Stimulated activated CD8-positive, alpha-beta memory T cell treated with anti-CD3 and anti-CD28 coated beads, Interleukin-7, amount 100 ng/mL, for 48 hours (primary cell): Measurements from ENCODE around the gene HS6ST1.
"Not testable (repeated sequence)": the region's sequence is repeated elsewhere in the genome, so short reads cannot be mapped to it uniquely, and the experiment has no call there.

ENCODE experiments used
- DNase-seq, 2 donors: peaks; one replicate each; pipeline ENCODE4 v3.0.0-alpha.2; 2020; ENCODE audit warnings: low read depth in 1 of 2; ENCODE audit errors: extremely low read depth in 1 of 2

Gene HS6ST1

DNA sequence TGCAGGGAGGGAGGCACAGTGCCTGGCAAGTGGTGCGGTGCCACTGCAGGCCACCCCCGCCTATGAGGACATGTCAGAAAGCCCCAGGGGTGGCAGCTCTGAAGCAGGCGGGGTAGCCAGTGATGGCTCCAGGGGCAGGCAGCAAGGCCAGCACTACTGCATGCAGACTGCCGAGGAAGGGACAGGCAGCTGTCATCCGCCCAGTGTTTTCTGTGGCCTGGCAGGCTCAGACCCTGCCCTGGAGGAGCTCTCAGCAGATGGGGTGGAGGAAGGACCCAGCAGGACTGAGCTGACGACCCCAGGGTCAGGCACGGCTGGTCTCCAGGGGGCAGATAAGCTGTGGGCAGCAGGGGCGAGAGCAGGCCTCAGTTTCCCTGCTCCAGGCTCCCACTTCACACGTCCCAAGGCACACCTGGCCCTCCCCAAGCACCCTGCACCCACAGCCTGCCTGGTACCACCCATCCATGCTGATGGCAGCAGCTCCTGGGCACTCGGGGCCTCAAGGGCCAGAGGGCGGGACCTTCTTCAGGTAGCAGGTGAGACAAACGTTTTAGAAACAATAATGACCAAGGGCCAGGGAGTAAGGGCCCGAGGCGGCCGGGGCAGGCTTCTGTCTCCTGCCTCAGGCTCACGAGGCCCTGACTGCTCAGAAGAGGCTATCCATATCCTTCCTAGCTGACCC, 48.5 kb downstream of the HS6ST1 start:
- no peak for DNase-seq

DNA sequence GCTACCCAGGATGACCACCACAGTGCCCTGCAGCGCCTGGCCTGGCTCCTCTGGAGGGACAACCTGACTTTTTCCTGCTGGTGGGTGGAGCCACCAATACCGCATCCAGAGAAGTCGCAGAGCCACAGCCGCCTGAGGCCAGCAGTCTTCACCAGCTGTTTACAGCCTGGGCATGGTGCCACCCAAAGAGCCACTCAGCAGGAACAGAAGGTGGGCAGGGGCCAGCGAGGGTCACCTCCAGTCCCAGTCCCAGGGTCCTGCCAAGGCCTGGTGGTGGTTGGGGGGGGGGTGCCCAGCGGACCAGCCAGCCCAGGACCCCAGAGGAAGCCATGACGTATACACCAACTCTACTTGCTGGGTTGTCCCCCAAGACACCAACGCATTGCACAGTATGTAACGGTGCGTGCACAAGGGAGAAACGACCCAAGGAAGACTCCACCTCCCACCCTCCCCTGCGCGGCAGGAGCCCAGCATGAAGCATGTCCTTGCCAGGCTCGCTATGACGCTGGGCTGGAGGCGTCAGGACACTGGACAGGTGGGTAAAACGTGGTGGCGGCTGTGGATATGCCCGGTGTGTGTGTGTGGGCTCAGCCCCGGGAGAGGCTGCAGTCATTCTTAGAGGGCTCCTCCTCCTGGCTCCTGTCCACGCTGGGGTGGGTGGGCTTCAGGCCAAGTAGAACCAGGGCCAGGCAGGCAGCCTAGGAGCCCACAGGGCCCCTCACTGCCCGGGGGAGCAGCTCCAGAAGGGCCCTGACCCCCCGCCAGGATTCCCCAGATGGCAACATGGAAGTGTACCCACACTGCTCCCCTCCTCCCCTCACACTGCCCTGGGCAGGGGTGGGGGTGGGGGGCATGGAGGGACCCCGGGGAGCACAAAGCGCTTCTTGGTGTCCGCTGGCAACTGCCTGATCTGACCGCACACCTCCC, 49.3 kb downstream of the HS6ST1 start:
- no peak for DNase-seq

DNA sequence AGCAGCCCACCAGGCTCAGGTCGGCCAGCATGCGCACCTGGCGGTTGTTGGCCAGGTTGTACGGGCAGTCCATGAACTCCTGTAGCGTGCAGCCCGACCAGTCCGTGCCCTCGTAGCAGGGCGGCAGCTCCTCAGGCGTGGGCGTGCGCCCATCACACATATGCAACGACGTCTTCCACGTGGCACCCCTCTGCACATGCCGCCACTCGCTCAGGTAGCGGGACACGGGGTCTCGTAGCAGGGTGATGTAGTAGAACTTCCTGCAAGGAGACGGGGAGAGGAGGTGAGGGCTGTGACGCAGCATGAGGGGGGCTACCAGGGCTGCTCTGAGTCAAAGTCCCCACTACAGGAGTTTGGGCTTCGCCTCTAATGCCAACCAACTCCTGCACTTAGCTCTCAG, 50.1 kb downstream of the HS6ST1 start:
- not testable (repeated sequence) for DNase-seq

DNA sequence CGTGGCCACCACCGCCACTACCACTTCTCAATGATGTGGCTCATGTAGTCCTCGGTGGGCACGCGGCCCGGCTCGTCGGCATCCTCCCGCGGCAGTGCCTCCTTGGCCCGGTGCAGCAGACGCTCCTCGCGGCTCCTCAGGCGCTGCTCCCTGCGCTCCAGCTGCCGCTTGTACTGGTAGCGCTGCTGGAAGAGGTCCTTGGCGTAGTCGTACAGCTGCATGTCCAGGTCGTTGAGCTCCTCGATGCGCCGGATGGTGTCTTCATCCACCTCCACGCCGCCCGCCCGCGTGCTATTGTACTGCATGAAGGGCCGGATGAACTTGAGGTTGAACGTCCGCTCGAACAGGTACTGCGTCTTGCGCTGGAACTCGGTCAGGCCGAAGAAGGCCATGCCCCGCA, 50.5 kb downstream of the HS6ST1 start:
- DNase-seq: not testable (repeated sequence)

DNA sequence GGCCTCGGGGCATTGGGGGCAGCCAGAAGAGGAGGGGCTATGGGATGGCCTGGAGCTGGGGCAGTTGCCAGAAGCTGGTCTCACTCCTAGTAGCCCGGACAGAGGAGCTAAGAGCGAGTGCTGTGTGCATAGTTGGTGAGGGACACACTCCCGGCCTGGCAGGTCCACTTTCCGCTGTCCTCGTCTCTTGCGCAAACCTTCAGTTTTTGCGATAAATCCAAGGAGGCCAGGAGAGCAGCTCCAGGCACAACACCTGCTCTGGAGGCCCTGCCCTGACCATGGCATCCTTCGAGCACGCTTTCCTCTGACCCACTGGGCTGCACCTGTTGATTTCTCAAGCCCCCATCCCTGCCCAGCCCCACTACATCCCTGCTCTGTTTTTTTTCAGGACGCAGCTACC, 51.0 kb downstream of the HS6ST1 start:
- DNase-seq: not testable (repeated sequence)

DNA sequence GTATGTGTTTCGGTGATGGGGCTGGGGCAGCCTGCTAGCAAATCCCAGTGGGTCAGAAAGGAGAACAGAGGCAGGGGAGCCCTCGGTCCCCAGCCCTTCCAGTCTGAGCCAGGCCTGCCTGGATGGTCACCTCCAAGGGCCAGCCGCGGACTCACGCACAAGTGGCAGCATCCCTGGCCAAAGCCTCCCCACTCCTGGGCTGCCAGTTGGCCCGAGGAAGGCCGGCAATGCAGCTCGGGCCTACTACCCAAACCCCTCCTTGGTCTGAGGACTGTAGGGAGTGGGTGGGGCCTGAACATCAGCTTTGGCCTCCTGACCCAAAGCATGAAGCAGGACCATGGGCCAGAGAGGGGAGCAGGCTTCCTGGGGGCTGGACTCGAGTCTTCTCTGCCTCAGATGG, 51.5 kb downstream of the HS6ST1 start:
- not testable (repeated sequence) for DNase-seq

DNA sequence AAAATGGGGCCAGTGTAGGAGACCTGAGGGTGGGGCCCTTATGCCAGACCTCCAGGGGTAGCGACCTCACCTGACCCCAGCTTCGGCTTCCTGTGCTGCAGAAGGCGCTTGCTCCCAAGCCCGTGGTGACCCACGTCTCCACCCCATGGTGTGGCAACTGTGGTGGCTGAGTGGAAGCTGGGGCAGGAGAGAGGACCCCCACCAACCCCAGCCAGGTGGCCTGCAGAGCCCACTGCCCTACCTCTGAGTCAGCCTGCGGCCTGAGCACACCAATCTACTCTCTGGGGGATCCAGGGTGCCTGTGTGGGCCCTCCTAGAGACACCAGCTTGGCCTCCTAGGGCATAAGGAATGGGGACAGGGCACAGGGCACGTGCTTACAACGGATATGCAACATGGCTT, 52.2 kb downstream of the HS6ST1 start:
- DNase-seq: not testable (repeated sequence)

DNA sequence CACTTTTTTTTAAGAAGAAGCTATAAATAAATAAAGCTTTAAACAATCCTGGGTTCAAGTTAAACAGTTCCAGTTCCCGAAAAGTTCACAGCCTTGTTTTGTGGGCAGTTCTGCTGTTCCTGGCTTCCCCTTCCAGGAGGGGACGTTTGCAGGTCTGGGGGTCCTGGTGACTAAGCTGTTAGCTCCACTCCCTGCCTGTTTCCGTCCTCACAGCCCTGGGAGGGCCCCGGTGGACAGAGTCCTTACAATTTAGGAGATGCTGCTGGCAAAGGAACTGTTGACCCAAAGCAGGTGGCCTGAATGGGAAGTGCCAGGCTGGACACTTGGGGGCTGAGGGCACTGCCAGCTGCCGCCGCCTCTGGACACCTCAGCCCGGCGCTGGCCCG, 53.1 kb downstream of the HS6ST1 start:
- not testable (repeated sequence) for DNase-seq

DNA sequence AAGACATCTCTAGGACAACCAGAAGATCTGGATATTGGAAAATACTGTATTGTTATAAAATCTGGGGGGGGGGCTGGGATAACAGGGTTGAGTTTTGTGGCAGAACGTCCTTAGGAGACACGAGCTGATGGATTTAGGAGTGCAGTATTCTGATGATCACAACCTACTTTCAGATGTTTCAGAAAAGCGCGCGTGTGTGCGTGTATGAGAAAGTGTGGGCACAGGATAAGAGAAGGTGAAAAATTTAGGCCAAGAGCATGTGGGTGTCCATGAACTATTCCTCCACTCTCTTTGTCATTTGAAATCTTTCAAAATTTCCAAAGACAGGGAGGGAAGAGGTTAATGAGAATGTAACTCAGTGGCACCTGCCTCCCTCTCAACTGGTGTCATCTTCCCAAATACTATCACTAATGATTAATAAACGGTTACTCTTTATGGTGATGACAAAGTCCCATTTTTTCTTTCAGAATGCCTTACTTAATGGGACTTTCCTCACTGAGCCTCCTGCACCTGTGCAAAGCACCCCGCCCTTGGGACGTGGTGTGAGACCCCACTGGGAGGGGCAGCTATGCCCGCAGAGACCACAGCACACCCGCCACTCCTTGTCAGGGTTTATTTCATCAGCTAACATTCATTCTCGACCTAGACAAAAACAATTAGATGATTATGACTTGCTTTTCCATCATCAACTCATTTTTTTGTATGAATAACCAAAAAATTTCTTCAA, 53.6 kb downstream of the HS6ST1 start:
- DNase-seq: no peak

DNA sequence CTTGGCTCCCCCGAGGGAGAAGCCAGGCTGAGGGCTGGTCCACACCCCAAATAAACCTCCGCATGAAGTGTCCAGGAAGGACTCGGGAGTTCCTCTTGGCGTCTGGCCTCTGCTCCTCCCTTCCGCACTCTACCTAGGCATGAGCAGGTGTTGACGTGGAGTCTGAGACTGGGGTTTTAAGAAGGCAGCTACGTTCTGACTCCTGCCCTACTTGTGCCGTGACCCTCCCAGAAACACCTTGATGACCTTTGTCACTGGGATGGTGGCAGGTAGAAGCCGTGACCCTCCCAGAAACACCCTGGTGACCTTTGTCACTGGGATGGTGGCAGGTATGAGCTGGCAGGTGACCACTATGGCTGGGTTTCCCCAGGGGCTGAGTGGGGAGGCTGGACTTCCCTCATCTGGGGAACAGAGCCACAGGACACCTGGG, 54.8 kb downstream of the HS6ST1 start:
- DNase-seq: no peak

DNA sequence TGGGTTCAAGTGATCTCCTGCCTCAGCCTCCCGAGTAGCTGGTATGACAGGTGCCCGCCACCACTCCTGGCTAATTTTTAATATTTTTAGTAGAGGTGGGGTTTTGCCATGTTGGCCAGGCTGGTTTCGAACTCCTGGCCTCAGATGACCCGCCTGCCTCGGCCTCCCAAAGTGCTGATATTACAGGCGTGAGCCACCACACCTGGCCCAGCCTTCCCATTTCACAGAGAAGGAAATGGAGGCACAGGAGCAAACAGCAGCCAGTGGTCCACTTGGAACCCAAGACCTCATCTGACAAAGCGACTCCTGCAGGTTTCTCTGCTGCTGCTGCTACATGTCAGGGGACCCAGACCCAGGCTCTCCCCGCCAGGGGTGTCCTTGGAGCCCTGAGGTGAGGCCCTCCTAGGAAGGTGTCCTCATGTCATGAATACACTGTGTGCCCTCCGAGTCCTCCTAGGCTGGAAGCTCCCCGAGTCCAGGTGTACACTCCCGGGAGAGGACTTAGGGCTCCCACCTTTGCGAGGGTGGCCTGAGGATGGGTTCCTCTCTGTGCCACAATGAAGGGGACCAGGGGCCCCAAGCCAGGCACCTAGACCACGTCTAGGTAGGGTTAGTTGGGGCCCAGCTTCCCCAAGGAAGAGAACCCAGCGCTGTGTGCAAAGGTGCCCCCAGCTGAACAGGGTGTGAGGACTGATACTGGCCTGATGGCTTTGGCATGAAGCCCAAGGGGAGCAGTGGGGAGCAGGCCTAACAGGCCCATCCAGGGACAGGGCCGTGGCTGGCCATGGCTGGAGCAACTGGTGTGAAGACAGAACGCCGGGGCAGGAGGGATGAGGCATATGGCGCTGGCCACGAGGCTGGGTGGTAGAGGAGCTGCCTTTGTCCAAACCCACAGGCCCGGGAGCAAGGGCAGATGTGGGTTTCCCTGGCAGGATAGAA, 56.1 kb downstream of the HS6ST1 start:
- no peak for DNase-seq

DNA sequence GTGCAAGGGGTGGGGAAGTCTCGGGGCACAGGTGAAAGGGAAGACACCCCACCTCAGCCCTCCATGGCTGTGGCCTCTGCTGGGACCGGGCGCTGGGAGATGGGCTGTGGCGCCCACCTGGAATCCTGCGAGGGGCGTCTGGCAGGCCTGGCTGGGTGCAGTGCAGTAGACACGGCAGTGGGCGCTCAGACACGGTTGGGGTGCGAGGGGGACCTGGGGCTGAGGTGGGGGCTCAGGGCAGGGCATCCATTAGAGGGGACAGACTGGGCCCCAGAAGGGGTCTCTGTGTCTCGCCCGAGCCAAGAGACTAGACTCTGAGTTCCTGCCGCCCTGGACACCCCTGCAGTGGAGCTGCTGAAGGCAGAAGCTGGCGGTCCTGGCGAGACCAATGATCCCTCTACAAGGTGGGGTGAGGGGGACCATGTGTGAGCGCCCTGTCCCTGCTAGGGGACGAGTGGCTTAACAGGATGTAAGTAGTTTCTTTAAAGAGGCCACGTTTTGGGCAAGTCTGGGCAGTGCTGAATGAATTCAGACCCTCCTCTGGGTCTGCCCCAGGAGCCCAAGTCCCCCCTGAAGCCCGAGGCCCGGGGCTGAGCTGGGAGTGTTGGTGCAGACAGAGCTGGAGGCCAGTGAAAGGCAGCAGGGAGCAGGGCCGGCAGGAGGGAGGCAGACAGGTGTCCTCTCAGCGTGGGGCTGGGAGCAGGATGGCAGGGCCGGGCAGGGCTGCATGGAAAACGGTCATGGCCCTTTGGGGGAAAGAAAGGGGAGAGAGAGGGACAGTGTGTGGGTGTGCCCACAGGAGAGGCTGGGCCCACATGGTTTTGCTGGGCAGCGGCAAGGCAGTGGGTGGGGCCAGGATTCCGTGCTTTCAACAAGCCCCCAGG, 57.2 kb downstream of the HS6ST1 start:
- DNase-seq: no peak

DNA sequence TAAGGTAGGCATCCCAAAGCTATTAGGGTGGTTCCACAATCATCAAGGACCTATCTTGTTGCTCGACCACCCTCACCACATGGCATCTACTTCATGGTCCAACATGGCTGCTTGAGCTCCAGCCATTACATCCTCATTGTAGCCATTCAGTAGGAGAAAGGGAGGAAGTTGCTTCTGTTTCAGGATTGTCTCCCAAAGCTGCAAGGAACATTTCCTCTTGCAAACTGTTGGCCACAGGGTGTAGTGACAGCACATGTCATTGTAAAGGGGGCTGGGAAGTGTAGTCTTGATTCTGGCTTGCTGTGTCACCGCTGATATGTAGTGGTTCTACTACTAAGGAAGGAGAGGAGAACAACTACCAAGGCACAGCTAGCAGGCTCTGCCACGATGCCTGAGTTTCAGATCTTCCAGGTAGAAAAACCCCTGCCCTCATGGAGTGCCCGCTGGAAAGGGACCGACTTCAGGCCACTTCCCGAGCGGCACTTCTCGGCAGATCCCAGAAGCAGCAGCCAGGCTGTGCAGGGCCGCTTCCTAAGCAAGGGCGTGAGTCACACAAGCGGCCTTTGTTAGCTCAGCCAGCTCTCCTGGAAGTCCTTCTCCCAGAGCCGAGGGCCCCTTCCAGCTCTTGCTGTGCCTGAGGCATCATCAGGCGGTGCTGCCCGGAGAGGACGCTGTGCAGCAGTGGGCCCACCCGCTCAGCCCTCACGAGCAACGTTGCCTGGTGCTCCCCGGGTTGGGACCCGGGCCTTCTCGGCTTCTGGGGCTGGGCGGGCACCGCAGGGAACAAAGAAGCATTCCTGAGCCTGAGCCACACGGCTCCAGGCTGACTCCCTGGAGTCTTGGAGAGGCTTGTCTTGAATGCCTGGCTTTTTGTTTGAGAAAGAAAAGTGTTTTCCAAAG, 58.2 kb downstream of the HS6ST1 start:
- DNase-seq: no peak

DNA sequence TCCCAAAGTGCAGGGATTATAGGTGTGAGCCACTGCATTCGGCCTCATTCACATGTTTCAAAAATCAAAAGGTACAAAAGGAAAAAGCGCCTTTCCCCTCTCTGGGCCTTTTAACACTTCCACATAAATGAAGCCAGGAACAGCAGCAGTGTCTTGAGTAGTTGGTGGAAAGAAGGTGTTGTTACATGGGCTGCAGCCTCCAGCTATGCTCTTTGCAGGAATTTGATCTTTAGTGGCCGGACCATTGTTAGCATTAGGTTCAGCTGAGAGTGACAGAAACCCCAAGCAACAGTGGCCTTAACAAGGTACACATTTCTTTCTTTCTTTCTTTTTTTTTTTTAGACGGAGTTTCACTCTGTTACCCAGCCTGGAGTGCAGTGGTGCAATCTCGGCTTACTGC, 59.1 kb downstream of the HS6ST1 start:
- DNase-seq: no peak

DNA sequence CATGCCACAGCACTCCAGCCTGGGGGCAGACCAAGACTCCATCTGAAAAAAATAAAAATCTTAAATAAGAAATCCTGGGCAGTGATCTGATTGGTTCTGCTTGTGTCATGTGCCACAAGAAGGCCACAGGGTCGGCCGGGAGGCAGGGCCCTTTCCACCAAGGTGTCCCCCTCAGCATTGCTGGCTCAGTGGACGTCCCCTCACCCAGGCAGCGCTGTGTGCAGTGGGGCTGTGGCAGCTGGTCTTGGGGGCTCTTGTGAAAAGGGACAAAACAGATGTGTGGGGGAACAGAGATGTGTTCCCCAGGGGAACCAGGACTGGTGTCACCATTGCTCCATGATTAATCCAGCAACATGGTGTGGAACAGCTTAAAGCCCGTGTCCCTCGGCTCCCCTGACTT, 60.5 kb downstream of the HS6ST1 start:
- DNase-seq: no peak

DNA sequence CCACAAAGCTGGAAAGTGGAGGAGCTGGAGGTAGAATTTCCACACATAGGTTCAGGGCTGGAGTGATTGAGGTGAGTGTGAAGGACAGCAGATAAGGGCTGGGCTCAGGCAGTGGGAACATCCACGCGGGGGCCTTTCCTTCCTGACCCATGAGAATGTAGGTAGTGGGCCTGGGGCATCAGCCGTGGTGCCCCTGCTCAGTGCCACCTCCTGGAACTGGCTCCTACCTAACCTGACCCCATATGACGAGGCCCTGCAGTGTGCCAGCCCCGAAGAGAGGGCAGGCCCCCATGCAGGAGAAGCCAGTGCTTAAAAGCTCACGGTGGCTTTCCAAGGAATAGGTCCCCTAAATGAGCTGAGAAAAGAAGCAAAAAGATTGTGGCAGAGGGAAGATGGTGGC, 66.2 kb downstream of the HS6ST1 start:
- no peak for DNase-seq

DNA sequence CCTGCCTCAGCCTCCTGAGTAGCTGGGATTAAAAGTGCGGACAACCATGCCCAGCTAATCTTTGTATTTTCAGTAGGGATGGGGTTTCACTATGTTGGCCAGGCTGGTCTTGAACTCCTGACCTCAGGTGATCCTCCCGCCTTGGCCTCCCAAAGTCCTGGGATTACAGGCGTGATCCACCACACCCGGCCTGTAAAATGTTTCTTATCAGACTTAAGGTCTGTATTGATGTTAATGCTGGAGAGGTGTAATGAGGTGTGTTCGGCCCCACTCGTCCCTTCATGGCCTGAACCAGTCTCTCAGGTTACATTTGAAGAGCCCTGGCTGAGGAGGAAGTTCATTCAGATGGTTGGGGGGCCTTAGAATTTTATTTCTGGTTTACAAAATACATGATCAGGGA, 66.6 kb downstream of the HS6ST1 start:
- not testable (repeated sequence) for DNase-seq

DNA sequence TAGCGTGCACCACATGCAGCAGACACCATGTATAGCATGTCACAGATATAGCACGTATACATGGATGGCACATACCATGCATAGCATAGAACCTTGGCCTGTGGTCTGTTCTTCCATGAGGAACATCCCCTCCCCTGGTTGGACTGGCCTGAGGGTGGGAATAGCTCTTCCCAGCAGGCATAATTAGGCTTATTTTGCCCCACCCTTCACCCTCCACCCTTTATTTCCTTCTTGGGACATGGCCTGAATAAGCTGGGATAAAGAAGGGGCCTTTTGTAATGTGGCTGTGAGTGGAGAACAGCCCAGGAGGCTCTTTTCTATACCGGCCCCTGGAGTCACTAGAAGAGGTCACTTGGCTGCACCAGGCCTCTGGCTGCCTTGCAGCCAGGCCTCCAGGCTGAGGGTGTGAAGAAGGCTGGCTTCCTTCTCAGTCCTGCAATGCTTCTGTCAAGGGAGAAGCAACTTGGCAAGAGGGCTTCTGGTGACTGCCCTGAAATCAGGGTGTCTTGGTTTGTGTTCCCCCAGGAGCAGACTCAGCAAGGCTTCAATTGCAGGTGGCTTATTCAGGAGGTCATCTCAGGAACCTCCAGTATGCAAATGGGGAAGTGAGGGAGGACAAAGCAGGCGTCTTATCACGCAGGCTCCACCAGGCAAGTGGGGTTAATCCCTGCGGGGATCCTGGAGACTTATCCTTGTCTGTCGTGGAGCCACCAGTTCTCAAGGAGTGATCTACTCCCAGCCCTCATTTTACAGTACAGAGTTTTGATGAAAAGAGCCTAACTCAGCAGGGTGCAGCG, 68.2 kb downstream of the HS6ST1 start:
- DNase-seq: no peak
